T-helper 22 cell (primary cell): Measurements from ENCODE around the gene SLC35D2.

Experiments
- DNase-seq: peaks from one replicate; pipeline ENCODE4 v3.0.0-alpha.2; 2020; ENCODE audit warnings: low read depth

Gene SLC35D2

DNA sequence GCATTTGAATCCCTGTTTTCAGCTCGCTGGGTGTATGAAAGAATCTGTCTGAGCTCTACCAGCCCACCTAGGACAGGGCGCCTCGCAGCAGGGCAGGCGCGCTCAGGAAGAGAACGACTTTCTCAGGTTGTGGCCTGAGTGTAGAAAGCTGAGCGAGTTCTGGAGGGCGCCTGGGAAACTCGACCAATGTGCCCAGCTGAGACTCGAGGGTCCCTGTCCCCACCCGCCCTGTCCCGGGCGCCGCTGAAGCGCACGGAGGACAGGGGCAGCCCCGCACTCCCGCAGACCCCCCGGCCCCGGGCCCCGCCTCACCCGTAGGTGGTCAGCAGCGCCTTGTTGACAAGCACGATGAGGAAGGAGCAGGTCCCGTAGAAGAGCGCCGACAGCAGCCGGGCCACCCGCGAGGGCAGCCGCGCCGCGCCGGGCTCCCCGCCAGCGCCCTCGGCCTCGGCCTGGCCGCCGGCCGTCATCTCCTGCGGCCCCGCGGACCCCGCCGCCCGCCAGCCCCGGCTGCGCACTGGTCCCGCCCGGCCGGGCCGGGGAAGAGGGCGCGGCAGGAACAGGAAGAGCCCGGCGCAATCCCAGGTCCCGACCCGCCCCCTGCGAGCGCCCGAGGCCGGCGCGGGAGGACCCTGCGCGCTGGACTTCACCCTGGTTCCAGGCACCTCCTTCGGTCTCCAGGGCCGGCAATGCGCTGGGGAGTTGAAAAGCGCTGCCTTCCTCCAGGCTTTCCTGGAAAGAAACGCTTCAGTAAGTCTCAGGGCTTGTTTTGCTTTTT, at the start of gene SLC35D2:
Gene SLC35D2, minus strand, starts transcription at position 547 of the 778 bp plus-strand sequence. Its CDS starts 77 bp downstream, at position 470.
- DNase-seq, result peak; percentile 7

DNA sequence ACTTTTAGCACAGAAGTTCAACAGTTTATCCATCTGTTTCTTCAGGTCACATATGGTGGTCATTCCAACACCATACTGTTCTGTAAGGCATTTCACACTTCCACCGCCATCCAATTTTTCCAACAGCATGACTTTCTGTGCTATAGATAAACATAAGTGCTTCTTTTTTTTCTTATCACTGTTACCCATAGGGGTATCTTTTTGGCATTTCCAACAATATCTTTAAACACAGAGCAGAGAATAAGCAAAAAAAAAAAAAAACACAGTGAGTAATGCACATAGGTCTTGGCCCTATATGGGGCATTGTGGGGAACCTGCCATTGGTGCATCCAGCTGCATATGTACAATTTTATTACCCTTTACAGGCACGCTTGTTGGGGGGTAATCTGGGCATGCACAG, 46.9 kb upstream of the SLC35D2 start:
- no peak for DNase-seq

DNA sequence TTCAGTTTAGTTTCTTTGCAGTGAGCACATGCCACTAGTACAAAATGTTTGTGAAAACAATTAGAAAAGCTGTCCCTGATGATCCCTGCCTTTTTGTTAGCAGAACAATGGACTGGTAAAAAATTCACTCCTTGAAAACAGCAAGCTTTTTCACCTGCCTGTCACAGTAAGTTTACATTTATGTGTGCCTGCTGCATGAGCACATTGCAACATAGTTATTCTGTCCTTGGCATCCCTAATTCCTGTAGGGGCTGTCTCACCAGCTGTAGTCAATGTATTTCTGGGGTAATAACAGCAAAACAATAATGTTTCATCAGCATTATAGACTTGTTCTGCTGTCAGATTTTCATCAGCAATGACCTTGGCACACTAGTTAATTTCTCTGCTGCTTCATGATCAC, 46.2 kb upstream of the SLC35D2 start:
- DNase-seq, result no peak

DNA sequence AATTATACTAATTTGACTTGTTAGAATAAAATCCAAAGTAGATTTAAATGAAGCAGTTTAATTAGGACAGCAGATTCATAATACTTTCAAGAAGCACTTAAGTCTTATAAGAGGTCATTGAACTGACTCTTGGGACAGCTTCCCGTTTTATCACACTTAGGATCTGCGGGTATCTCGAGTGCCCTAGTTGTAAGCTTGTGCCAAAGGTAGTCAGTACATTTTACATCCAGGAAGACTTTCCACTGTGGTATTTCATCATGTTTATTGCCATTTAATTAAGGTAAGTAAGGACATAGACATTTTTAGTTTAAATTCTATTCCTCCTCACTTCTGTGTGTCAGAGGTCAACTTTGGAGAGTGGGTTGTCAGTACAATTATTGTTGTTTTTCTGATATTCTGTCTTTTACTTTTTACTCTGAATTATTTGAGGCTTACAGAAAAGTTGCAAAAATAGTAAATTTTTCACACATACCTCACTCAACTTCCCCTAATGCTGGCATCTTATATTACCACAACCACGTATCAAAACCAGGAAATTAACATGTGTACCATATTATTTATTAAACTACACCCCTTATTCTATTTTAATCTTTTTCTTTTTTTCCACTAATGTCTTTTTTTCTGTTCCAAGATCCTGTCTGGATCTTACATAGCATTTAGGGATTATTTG, 42.1 kb upstream of the SLC35D2 start:
- DNase-seq, result no peak

DNA sequence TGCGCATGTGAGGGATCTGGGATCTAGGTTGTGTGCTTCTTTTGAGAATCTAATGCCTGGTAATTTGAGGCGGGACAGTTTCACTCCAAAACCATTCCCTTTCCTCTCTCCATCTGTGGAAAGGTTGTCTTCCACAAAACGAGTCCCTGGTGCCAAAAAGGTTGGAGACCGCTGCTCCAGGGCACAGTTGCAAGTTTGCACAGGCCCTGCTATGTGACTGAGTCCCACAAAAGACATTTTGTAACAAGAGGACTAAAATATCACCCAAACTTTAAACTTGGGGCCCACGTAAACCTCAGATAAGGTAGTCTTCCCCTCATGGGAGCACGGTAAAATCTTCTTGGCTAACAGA, 40.5 kb upstream of the SLC35D2 start:
- no peak for DNase-seq

DNA sequence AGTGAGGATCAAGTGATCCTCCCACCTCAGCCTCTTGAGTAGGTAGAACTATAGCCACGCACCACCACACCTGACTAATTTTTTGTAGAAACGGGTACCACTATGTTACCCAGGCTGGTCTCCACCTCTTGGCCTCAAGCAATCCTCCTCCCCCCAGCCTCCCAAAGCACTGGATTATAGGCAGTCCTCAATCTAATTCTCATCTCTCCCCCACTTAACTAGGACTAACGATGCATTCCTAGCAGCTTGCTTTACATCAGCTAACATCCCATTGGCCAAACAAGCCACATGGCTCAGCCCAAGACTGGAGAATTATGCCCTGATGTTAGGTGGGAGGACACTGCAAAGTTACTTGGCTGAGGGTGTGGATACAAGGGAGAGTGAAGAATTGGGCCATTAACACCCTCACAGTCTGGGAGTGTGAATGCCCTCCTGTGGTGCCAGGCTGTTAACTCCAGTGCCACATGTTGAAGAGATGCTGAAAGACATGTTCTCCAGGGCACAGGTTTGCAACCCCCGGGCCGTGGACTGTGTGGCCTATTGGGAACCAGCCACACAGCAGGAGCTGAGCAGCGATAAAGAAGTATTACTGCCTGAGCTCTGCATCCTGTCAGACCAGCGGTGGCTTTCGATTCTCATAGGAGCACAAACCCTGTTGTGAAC, 39.9 kb upstream of the SLC35D2 start:
- DNase-seq, result no peak

DNA sequence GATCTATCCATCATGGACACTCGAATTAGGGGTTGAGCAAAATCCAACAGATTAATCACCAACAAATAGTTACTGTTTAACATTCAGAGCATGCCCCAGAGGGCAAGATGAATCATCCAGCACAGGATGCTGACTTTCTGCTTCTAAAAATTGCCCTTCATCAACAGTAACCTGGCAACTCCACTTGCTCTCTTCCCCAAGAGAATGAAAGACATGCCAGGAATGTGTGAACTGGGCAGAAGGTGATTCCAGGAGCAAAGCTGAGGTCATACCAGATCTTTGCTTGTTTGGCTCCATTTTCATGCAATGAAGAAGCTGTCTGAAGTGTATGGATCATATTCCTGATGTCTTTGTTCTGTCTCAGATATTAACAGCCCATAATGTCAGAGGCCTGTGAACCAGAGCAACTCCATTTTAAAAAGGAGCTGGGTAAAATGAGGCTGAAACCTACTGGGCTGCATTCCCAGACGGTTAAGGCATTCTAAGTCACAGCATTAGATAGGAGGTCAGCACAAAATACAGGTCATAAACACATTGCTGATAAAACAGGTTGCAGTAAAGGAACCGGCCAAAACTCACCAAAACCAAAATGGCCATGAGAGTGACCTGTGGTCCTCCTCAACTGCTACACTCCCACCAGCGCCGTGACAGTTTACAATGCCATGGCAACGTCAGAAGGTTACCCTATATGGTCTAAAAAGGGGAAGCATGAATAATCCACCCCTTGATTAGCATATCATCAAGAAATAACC, 37.1 kb upstream of the SLC35D2 start:
- DNase-seq, result no peak

DNA sequence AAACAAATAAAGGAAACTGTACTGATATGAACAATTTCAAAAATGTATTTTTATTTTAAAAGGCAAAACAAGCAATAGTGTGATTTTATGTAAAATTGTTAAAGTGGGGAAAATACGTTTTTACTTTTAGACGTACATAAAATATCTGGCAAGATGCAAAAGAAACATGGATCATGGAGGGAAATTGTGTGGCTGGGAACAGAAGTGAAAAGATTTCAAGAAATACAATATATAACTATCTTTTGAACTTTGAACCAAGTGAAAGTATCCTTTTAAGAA, 36.1 kb upstream of the SLC35D2 start:
- DNase-seq, result no peak

DNA sequence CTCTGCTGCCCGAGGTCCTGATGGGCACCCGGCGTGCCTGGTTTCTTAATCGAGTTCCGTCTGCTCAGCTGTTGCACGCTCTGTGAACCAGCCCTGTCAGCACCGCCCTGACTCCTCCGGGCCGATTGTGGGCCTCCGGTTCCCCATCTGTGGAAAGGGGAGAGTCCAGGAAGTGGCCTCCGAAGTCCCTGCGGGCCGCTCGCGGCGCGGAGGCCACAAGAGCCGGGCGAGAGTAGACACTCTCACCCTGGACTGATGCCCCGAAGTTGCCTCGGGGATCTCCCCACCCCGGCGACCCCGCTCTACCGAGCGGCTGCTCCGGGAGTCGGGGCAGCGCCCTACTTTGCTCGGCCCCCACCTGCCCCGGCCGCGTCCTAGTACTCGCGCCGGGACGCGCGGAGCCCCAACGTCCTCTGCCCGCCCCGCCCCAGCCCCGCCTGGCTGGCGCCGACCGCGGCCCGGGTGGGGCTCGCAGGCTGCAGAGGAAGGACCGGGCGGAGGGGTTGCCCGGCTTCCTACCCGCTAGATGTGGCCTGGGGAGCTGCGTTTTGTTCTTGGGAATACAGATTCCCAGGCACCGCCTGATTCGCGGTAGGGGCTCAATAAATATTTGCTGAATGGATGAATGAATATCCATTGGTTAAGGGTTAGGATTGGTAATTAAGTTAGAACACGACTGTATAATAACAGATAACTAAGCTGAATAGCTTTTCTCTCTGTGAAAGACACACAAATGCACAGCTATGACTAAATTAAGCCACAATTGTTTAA, 35.6 kb upstream of the SLC35D2 start:
- peak; percentile 49 for DNase-seq

DNA sequence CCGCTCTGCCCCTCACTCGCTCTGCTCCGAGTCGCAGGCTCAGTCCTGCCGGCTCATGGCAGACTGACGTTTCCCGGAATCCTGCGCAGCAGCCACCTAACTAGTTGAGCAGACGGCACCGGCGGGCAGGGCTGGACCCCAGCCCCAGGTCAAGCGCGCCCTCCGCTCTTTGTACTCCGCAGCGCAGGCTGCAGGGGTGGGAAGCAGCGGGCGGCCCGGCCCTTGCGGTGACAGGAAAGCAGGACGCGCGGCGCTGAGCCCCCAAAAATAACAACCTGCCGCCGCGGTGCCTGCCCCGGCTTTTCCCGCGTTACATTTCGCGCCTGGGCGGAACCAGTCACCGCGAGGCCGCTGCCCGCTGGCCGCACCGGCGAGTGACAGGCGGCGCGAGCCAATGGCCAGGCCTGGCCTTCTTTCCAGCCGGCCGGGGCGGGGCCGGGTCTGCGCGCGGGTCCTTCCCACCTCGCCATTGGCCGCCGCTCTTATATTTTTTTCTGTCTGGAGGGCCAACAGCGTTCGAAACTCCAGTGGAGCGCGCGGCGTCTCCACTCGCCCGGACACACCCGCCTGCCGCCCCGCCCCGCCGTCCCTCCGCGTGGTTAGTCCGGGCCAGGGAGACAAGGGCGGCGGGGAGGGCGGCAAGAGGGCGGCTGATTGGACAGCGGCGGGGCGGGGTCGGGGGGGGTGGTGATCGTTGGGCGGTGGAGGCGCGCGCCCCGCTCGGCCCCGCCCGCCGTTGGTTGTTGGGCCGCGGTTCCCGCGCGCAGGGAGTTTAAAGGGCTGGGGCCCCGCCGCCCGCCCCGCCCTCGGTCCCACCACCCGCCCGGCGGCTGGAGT, 34.8 kb upstream of the SLC35D2 start, which contains the start of gene ZNF367:
Gene ZNF367, minus strand, starts transcription at position 288 of the 837 bp plus-strand sequence. CDS start 338 bp downstream, outside the sequence.
- DNase-seq, result peak; percentile 91

DNA sequence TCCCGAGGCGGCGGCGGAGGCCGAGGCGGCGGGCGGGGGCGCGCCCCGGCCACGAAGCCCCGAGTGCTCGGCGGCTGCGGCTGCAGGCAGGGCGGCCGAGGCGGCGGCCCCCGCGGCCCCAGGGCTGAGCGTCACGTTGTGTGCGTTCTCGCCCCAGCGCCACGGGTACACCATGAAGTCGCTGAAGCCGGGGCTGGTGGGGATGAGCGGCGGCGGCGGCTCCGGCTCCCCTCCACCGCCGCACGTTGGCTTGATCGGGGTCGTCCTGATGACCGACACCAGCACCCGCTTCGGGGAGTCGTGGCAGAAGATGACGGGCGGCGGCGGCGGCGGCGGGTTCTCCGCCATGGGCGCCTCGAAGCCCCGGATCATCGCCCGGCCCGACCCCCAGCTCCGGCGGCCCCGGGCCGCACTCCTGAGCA, 34.2 kb upstream of the SLC35D2 start:
- no peak for DNase-seq

DNA sequence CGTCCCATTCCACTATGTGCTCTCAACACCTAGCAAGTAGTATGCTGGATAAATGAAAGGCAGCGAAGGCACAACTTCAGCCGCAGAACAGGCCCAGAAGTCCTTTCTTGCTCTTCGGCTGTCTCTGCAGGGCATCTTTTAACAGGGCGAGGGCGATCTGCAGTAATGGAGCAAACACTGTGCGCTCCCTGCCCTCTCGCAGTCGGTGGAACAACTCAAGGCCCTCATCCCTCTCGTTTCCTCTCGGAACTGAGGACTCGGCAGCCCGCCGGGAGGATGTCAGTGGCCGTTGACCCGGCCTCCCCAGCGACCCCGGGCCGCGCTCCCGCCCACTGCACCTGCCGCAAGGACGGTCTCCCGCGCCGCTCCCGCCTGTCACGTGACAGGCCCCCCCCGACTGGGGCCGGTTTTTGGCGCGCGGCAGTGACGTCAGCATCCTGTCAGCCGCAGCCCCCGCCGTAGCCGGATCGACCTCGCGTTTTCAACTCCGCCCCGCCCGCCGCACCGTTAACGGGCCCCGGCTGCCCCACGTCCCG, 33.6 kb upstream of the SLC35D2 start:
- DNase-seq, result peak; percentile 86

DNA sequence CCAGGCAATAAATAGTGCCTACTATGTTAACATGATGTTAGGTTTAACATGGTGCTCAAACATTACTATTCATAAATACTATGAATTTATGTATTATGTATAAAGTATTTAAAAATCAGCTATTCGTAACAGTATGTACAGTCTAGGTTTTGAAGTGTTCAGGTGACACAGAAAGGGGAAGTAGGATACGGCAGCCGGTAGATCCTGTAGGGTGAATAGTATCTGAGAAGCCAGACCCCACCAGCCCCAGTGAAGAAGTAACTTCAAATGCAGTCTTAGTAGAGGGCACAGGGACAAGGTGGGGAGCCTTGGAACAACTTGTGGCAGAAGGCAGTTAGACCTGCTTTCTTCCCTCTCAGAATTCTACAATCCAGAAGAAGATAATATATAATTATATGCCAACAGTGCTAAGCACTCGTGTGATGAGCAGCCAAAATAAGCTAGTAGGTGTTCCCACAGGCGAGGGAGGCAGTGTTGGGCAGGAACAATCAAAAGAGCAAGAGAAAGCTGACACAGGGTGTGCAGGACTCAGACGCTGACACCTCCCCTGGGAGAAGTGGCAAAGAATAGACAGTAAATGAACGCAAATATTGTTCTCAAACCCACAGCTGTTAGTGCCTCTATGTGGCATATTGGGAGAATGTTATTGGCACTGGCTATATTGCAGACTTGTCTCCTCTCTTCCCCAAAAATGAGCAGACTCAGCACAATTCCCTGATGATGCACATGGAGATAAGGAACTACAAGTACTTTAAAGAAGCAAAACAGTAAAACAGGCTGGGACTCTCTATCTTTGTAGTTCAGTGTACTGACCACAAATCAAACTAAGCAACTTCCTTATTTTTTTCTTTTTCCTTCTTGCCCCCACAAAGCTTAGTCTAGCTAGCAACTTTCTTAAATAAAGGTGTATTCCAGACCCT, 30.1 kb upstream of the SLC35D2 start:
- DNase-seq, result no peak

DNA sequence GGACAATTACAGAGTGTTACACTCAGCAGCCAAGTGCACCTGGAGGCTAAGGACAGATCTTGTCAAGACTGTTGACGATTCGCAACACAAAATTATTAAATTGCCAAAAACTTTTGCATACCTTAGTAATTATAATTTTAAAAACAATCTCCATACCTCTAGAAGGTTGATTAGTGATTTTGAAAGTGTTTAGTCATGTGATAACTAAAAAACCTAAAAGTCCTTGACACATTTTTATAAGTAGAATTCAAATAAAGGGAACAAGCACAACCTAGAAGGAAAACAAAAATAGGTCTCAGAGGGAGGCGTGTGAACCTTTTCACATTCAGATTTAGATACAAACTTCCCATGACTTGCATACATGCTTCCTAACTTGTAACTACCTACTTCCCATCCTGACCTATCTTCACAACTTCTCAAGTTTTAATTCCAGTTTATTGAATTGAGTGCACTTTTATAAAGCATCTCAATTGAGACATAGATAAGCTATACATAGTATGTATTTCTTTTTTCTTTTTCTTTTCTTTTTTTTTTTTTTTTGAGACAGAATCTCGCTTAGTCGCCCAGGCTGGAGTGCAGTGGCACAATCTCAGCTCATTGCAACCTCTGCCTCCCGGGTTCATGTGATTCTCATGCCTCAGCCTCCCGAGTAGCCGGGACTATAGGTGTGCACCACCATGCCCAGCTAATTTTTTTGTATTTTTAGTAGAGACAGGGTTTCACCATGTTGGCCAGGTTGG, 28.8 kb upstream of the SLC35D2 start:
- DNase-seq, result no peak

DNA sequence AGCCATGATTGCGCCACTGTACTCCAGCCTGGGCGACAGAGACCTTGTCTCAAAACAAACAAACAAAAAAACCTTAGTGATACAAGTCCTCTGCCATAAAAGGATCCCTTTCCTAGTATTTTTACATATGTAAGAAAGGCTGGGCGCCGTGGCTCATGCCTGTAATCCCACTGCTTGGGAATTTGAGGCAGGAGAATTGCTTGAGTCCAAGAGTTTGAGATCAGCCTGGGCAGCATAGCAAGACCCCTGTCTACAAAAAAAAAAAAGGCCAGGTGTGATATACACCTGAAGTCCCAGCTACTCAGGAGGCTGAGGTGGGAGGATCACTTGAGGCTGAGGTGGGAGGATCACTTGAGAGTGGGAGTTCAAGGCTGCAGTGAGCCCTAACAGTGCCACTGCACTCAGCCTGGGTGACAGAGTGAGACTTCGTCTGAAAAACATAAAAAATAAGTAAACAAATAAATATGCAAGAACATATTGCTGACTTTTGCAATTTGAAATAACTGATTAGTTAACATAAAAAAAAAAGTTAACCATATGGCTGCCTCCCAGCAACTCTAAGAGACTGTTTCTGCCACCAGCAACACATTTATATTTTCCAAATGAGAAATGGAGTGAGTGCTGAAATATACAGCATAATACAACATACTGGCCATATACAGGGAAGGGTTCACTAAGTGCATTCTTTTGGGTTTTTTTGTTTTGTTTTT, 27.8 kb upstream of the SLC35D2 start:
- DNase-seq, result no peak

DNA sequence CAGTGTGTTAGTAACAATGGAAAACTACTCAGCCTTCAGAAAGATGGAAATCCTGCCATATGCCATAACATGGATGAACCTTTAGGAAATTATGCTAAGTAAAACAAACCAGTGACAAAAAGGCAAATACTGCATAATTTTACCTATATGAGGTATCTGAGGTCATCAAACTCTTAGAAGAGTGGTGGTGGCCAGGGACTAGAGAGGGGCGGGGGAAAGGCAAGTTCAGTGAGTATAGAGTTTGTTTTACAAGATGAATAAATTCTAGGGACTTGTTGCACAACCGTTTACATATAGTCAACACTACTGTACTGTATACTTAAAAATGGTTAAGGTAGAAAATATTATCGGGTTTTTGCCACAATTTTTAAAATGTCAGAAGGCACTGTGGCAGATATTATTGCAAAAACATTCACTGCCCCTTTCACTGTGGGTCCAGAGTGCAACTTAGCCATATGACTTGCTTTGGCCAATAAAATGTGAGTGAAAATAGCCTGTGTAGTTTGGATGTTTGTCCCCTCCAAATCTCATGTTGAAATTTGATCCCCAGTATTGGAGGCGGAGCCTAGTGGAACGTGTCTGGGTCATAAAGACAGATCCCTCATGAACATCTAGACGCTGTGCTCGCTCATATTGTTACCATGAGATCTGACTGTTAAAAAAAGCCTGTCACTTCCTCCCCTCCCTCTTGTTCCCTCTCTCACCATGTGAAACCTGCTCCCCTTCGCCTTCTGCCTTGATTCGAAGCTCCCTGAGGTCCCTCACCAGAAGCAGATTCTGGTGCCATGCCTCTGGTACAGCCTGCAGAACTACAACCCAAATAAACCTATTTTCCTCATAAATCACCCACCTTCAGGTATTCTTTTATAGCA, 25.1 kb upstream of the SLC35D2 start:
- no peak for DNase-seq
